Motor neuron (in vitro differentiated cells): Measurements from ENCODE around the gene RASD2. TPM values are rescaled to one million over a fixed set of nuclear protein-coding genes. Genes with fewer than 3 reads are reported as not detected.
"Not testable (repeated sequence)": the region's sequence is repeated elsewhere in the genome, so short reads cannot be mapped to it uniquely, and the experiment has no call there.

ENCODE experiments used
- ATAC-seq, 8 experiments: fragments of 200-7000 bp; cut with Tn5 transposase; replicated peaks in 6 of 8; 2 replicates each; pipeline ENCODE4 v1.8.0; 2021; ENCODE audit warnings: mild to moderate bottlenecking in 8 of 8, moderate library complexity in 8 of 8
- H3K27ac ChIP-seq, 2 donors: fragments of 250-450 bp; sonication (Bioruptor Pico); 2 replicates each; pipeline ENCODE4 v1.9.0; 2021; ENCODE audit warnings: antibody characterized with exemption in 2 of 2, mild to moderate bottlenecking in 2 of 2, moderate library complexity in 1 of 2
- H3K4me1 ChIP-seq, 2 donors: fragments of 250-450 bp; sonication (Bioruptor Pico); replicated peaks in 1 of 2; 2 replicates each; pipeline ENCODE4 v1.6.1; 2021; ENCODE audit warnings: antibody characterized with exemption in 2 of 2, mild to moderate bottlenecking in 2 of 2, moderate library complexity in 1 of 2
- H3K4me3 ChIP-seq, 5 donors: fragments of 250-450 bp; sonication (Bioruptor Pico); 2 replicates each; pipeline ENCODE4 v1.9.0; 2021; ENCODE audit warnings: antibody characterized with exemption in 5 of 5, mild to moderate bottlenecking in 5 of 5, moderate library complexity in 4 of 5
- WGBS, 10 experiments: fragments of 450-650 bp; shearing (Covaris generic); methylation state at CpG; one replicate each; pipeline ENCODE4 v1.0.0; 2022; 5-methylcytosine and 5-hydroxymethylcytosine counted together
- in situ Hi-C, 9 experiments: fragments of 400-800 bp; cut with MboI; loops; one replicate each; pipeline ENCODE4 v1.15.0; 2021; ENCODE audit warnings: low sequenced_read_pairs in 9 of 9, low pct_unique_long_range_greater_than_20kb in 2 of 9; ENCODE audit not compliant: unreplicated experiment in 9 of 9
- total RNA-seq, 8 experiments: library from RNA; unstranded; fragments of 300-600 nt; gene quantifications; 2 replicates each; pipeline versions ENCODE4 v1.2.3 to v1.2.4, GENCODE V29; 2022

Gene RASD2
- total RNA-seq, 8 experiments from 2014 or later, result 0.15 to 14.5 (median 0.75) TPM

DNA sequence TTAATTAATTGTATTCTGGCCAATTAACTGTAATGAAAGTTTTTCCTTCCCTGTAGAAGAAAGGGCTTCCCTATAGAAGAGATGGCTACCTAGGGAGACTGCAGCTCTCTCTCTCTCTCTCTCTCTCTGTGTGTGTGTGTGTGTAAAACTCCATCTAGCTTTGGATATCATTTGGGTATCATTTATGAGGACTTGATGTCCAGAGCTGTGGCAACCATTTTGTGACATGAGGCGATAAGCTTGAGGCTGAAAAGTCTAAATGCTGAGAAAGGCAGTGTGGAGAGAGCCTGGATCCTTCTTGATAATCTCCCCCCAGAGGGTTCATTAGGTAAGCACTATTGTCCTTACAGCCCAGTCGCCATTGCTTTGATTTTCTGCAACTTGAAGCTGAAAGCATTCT, 30.7 kb upstream of the RASD2 start:
- Histone ChIP-seq H3K4me3 (no peak overlapping the region), H3K4me1 (peaks cover 8 to 16% of the 10 kb centered on the region in 2 donors), H3K27ac (no peak overlapping the region)
- WGBS, 10 experiments, result 82 to 100% (median 100%) methylated on average over 1 to 2 of the region's 2 CpGs; no CpG with 5 or more reads in 3 of the 10 experiments
- in situ Hi-C loops, result no loop called here
- ATAC-seq, result no peak

- Histone ChIP-seq H3K4me3 (no peak overlapping the region), H3K4me1 (peaks cover 8 to 12% of the 10 kb centered on the region in 2 donors), H3K27ac (no peak overlapping the region)
- ATAC-seq, result no peak
- WGBS, 10 experiments, result 20 to 100% (median 70%) methylated on average over 1 to 6 of the region's 6 CpGs; no CpG with 5 or more reads in 5 of the 10 experiments
- in situ Hi-C loops, result no loop called here
These were observed 30.1 kb upstream of the RASD2 start for GRCh38 chr22:35510481-35510934.

- 60 to 100% (median 86%) methylated on average over 1 to 2 of the region's 4 CpGs; no CpG with 5 or more reads in 6 of the 10 experiments for WGBS, 10 experiments
- H3K4me1 ChIP-seq, result peaks cover 8 to 12% of the 10 kb centered on the region in 2 donors
- no peak for ATAC-seq
These were observed 29.7 kb upstream of the RASD2 start for GRCh38 chr22:35510951-35511350.

GRCh38 chr22:35514366-35514765, 26.3 kb upstream of the RASD2 start:
- Histone ChIP-seq H3K4me3 (no peak overlapping the region), H3K27ac (no peak overlapping the region), H3K4me1 (peaks cover 20 to 27% of the 10 kb centered on the region in 2 donors)
- no peak for ATAC-seq
- 67 to 100% (median 89%) methylated on average over 1 to 2 of the region's 2 CpGs; no CpG with 5 or more reads in 5 of the 10 experiments for WGBS, 10 experiments
- in situ Hi-C loops, result no loop called here

More at GRCh38 chr22:35510951-35511350, 29.7 kb upstream of the RASD2 start:
- no peak overlapping the region for H3K27ac ChIP-seq
- H3K4me3 ChIP-seq, result no peak overlapping the region
- in situ Hi-C loops, result no loop called here

DNA sequence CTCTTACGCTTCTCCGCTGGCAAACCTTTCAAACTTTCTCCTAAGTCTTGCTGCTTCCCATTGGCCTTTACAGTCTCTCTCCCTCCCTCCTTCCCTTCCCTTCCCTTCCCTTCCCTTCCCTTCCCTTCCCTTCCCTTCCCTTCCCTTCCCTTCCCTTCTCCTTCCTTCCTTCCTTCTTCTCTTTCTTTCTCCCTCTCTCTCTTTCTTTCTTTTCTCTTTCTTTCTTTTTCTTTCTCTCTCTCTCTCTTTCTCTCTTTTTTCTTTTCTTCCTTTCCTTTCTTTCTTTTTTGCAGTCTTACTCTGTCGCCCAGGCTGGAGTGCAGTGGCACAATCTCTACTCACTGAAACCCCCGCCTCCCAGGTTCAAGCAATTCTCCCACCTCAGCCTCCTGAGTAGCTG, 24.7 kb upstream of the RASD2 start:
- H3K27ac ChIP-seq, in situ Hi-C loops, H3K4me3 ChIP-seq, ATAC-seq: not testable (repeated sequence)
- 81 to 94% (median 85%) methylated on average over 2 of the region's 4 CpGs; no CpG with 5 or more reads in 5 of the 10 experiments for WGBS, 10 experiments
- H3K4me1 ChIP-seq, result peaks cover 21 to 27% of the 10 kb centered on the region in 2 donors

DNA sequence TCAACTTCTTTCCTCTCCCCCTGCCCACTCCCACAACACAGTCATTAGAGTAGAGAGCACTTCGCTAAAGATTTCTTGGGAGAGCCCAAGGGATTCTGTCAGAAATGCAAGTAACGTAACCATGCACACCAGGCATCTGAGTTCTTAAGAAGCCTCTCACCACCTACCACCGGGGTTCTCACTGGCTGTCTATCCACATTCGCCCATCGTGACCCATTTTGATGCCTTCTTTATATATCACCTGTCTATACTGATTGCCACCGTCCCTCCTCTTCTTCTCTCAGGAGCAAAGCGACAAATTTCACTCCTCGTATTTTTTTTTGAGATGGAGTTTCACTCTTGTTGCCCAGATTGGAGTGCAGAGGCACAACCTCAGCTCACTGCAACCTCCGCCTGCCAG, 23.9 kb upstream of the RASD2 start:
- in situ Hi-C loops, result no loop called here
- ATAC-seq, result no peak
- Histone ChIP-seq H3K4me3 (no peak overlapping the region), H3K27ac (no peak overlapping the region), H3K4me1 (peaks cover 21 to 27% of the 10 kb centered on the region in 2 donors)
- 62 to 100% (median 95%) methylated on average over 1 to 8 of the region's 9 CpGs for WGBS, 10 experiments

DNA sequence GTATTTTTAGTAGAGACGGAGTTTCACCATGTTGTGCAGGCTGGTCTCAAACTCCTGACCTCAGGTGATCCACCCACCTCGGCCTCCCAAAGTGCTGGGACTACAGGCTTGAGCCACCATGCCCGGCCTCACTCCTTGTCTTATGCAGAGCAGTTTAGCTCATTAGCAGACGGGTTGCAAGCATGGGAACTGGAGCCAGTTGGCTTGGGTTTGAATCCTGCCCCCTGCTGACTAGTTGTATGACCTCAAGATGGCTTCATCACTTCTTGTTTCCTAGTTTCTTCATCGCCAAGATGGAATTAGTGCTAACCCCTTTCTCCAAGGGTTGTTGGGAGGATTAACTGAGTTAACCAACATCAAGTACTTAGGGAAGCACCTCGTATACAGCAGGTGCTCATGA, 23.4 kb upstream of the RASD2 start:
- in situ Hi-C loops, result no loop called here
- 72 to 100% (median 90%) methylated on average over 1 to 4 of the region's 6 CpGs; no CpG with 5 or more reads in 2 of the 10 experiments for WGBS, 10 experiments
- no peak for ATAC-seq

GRCh38 chr22:35517769-35518530, 22.7 kb upstream of the RASD2 start:
- in situ Hi-C loops, result no loop called here
- H3K4me1 ChIP-seq, result peaks cover 19 to 24% of the 10 kb centered on the region in 2 donors
- H3K27ac ChIP-seq, result no peak overlapping the region
- ATAC-seq, result peak in 7 of 8 experiments; percentile 39 to 99 (median 48)
- WGBS, 10 experiments, result 25 to 93% (median 67%) methylated on average over 1 to 4 of the region's 8 CpGs; no CpG with 5 or more reads in 3 of the 10 experiments
- no peak overlapping the region for H3K4me3 ChIP-seq

More for the DNA sequence above, 23.4 kb upstream of the RASD2 start:
- Histone ChIP-seq H3K27ac (no peak overlapping the region), H3K4me1 (peaks cover 21 to 27% of the 10 kb centered on the region in 2 donors), H3K4me3 (no peak overlapping the region)

- peak in 5 of 8 experiments; percentile 37 to 76 (median 46) for ATAC-seq
- no peak overlapping the region for H3K27ac ChIP-seq
- peaks cover 20 to 24% of the 10 kb centered on the region in 2 donors for H3K4me1 ChIP-seq
- in situ Hi-C loops, result no loop called here
- 50 to 100% (median 50%) methylated on average over 1 of the region's 7 CpGs; no CpG with 5 or more reads in 7 of the 10 experiments for WGBS, 10 experiments
- no peak overlapping the region for H3K4me3 ChIP-seq
These were observed 21.8 kb upstream of the RASD2 start for GRCh38 chr22:35518811-35519210.

- in situ Hi-C loops, result no loop called here
- Histone ChIP-seq H3K4me3 (no peak overlapping the region), H3K4me1 (peaks cover 20 to 27% of the 10 kb centered on the region in 2 donors), H3K27ac (no peak overlapping the region)
- 40 to 70% (median 60%) methylated on average over 1 to 3 of the region's 9 CpGs; no CpG with 5 or more reads in 7 of the 10 experiments for WGBS, 10 experiments
- peak in 2 of 8 experiments; percentile 3 to 24 for ATAC-seq
These were observed 21.2 kb upstream of the RASD2 start for GRCh38 chr22:35519306-35520000.

DNA sequence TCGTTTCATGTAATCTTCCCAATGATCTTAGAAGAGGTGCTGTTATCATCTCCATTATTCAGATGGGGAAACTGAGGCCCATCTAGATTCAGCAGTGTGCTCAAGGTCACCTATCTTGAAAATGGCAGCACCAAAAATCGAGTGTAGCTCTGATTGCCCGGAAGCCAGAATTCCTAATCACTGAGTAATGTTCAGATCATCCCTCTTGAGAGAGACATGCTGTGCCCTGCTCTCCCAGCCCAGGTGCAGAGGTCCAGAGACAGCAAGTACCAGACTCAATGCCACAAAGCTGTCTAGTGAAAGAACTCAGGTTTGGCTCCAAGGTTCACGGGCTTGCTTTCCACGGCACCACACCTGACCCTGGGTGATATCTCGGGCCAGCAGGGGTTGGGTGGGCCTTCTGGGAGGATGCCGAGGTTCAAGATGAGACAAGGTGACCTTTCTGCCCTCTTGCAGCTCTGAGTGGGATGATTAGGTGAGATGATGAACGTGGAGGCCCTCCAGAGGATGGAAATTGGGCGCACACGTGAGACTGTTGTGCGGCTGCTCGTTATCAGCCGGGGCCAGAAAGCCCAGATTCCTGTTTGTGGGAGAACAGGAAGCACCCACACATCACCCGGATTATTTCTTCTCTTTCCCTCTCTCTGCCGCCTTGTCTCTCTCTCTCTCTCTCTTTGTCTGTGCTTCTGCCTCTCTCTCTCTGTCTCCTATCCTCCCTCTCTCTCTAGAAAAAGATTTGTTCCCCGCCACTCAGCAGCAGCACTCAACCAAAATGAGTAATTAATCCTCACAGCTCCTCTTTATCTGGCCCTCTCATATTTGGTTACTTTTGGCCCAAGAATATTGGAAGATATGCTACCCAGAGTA, 19.0 kb upstream of the RASD2 start:
- no peak overlapping the region for H3K27ac ChIP-seq
- in situ Hi-C loops, result no loop called here
- ATAC-seq, result no peak

More for the DNA sequence above, 19.0 kb upstream of the RASD2 start:
- no peak overlapping the region for H3K4me3 ChIP-seq
- H3K4me1 ChIP-seq, result peaks cover 20 to 29% of the 10 kb centered on the region in 2 donors
- WGBS, 10 experiments, result 53 to 100% (median 85%) methylated on average over 1 to 9 of the region's 16 CpGs; no CpG with 5 or more reads in 1 of the 10 experiments
